Measurements from ENCODE around the gene KPNA3.

DNA sequence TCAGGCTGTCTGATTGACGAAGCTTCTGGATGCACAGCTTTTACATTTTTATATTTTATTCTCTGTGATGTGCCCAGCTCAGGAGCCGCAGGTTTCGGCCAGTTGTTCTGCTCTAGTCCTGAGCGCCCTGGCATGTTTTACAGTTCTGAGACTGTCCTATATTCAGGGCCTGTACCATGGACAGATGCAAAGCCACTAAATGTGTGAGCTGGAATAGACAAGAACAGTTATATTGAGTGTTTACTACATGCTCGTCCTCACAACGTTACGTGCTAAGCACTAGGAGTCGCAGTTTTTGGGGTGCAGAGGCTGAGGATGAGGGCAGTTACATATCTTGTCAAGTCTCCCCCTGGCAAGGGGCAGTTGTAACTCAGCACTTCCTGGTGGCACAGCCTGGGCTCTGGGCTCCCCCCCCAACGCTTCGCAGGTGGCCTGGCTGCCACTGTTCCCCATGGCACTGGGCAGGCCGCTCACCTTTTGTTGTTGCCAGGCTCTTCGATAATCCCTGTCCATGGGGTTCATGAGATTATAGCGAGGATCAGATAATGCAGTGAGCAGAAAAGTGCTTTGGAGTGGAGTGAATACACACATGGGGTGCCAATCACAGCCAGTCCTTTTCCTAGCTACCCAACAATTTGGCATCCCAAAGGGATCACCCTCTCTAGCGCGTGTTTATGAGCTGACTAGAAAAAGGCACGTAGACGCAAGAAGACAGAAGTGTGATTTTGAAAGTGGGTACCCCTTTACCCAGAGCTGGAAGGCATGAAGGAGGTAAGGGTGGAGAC is 140.7 kb downstream of the KPNA3 start:
- TF ChIP-seq, protein P1, sequence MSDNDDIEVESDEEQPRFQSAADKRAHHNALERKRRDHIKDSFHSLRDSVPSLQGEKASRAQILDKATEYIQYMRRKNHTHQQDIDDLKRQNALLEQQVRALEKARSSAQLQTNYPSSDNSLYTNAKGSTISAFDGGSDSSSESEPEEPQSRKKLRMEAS (IDR thresholded peaks at IDR 0.05; ENCODE audit: insufficient read depth, insufficient read length): no peak
- TF ChIP-seq MYC (IDR thresholded peaks at IDR 0.05; ENCODE audit: low read depth, low read length): no peak
- no peak for TF ChIP-seq CTCF (IDR thresholded peaks at IDR 0.05; ENCODE audit: extremely low read depth in 1 of 2, insufficient read depth in 1 of 2, low read depth in 1 of 2, low read length in 2 of 2)
- TF ChIP-seq EZH2 (IDR thresholded peaks at IDR 0.05; ENCODE audit: borderline replicate concordance, low read depth, low read length, severe bottlenecking): no peak
- TF ChIP-seq JUN (IDR thresholded peaks at IDR 0.05; ENCODE audit: borderline replicate concordance, insufficient read depth, insufficient read length, low read depth): no peak
- TF ChIP-seq POLR2A (IDR thresholded peaks at IDR 0.05; ENCODE audit: low read depth, low read length): no peak
- no peak for TF ChIP-seq POLR2AphosphoS5 (IDR thresholded peaks at IDR 0.05; ENCODE audit: insufficient read depth, low read depth, low read length)
